Thyroid gland (tissue), 4 donors: Measurements from ENCODE around the gene HCST. TPM values are rescaled to one million over a fixed set of nuclear protein-coding genes. Genes with fewer than 3 reads are reported as not detected.

Experiments
- DNase-seq, 2 donors: peaks; one replicate each; pipeline ENCODE4 v3.0.0-alpha.2; 2019
- H3K27ac ChIP-seq, 3 donors: fragments of 200-600 bp; sonication (generic); 1 replicate in 2 of 3; 2 replicates in 1 of 3; pipeline ENCODE4 v1.5.1; 2016 to 2019; ENCODE audit warnings: mild to moderate bottlenecking in 1 of 3, moderate library complexity in 1 of 3
- H3K27me3 ChIP-seq: fragments of 200-600 bp; sonication (generic); one replicate; pipeline ENCODE4 v1.5.1; 2019
- H3K36me3 ChIP-seq, 2 donors: fragments of 200-600 bp; sonication (generic); one replicate each; pipeline ENCODE4 v1.5.1; 2016 to 2019
- H3K4me1 ChIP-seq, 2 donors: fragments of 200-600 bp; sonication (generic); one replicate each; pipeline ENCODE4 v1.5.1; 2017 to 2019
- H3K4me3 ChIP-seq, 3 donors: fragments of 200-600 bp; sonication (generic); replicated peaks in 1 of 3; 1 replicate in 2 of 3; 2 replicates in 1 of 3; pipeline ENCODE4 v1.5.1; 2016; ENCODE audit warnings: mild to moderate bottlenecking in 1 of 3
- H3K9me3 ChIP-seq: fragments of 200-600 bp; sonication (generic); one replicate; pipeline ENCODE4 v1.5.1; 2017
- CTCF ChIP-seq, 6 experiments: fragments of 200-600 bp in 3 of 6; fragments of 450-650 bp in 3 of 6; sonication (generic) in 3 of 6; IDR thresholded peaks; one replicate each; pipeline ENCODE4 v1.5.1; 2016 to 2019; ENCODE audit warnings: antibody characterized with exemption in 6 of 6, mild to moderate bottlenecking in 2 of 6, inconsistent platforms in 1 of 6, moderate library complexity in 1 of 6
- POLR2A ChIP-seq, 2 donors: fragments of 450-650 bp; IDR thresholded peaks; one replicate each; pipeline ENCODE4 v1.6.1; 2017; ENCODE audit warnings: antibody characterized with exemption in 2 of 2, mild to moderate bottlenecking in 2 of 2, moderate library complexity in 1 of 2
- WGBS, 2 donors: methylation state at CpG; one replicate each; pipeline ENCODE4 v1.1.5; 2017; 5-methylcytosine and 5-hydroxymethylcytosine counted together
- intact Hi-C: fragments of 100-400 bp; cut with DNase I; formaldehyde crosslinking; loops from one replicate; pipeline ENCODE4 v1.15.1; 2023
- total RNA-seq, 4 donors: library from RNA; depleted of rRNA; stranded (reverse); fragments of >200 nt; gene quantifications; one replicate each; pipeline ENCODE4 v1.2.3, GENCODE V29; 2016

HCST gene
- total RNA-seq, 4 donors from 2014 or later: 1.4 to 4.4 TPM; not detected in 2

GRCh38 chr19:35903550-35904179 lies 1.3 kb downstream of the HCST start:
- no peaks in the 10 kb centered on the region for H3K9me3 ChIP-seq
- intact Hi-C loops: no loop called here
- DNase-seq: peak; percentile 80 to 81
- no peaks in the 10 kb centered on the region for H3K36me3 ChIP-seq
- TF ChIP-seq POLR2A (IDR thresholded peaks at IDR 0.05) (peak in 1 of 2 donors; percentile 19), CTCF (IDR thresholded peaks at IDR 0.05) (no peak)
- WGBS, 2 donors: 1 to 2% methylated on average over 11 to 22 of the region's 24 CpGs
- peaks cover 0 to 21% of the 10 kb centered on the region in 2 donors for H3K4me1 ChIP-seq
- H3K4me3 ChIP-seq: no peak overlapping the region
- H3K27ac ChIP-seq: peak overlapping the region in 2 of 3 donors; percentile 30 to 39
- H3K27me3 ChIP-seq: no peaks in the 10 kb centered on the region

- H3K36me3 ChIP-seq: no peaks in the 10 kb centered on the region
- 89% methylated on average over 9 to 10 of the region's 10 CpGs for WGBS, 2 donors
- TF ChIP-seq CTCF (IDR thresholded peaks at IDR 0.05): no peak
- no peak for TF ChIP-seq POLR2A (IDR thresholded peaks at IDR 0.05)
- no peak overlapping the region for H3K27ac ChIP-seq
- no peak overlapping the region for H3K4me3 ChIP-seq
- intact Hi-C loops: no loop called here
- no peak for DNase-seq
- no peaks in the 10 kb centered on the region for H3K27me3 ChIP-seq
- H3K4me1 ChIP-seq: peaks cover 0 to 21% of the 10 kb centered on the region in 2 donors
- H3K9me3 ChIP-seq: no peaks in the 10 kb centered on the region
Observed at GRCh38 chr19:35904311-35905068, 2.2 kb downstream of the HCST start.

- H3K36me3 ChIP-seq: no peaks in the 10 kb centered on the region
- H3K9me3 ChIP-seq: no peaks in the 10 kb centered on the region
- H3K4me1 ChIP-seq: peaks cover 0 to 21% of the 10 kb centered on the region in 2 donors
- no peak overlapping the region for H3K4me3 ChIP-seq
- intact Hi-C loops: no loop called here
- no peaks in the 10 kb centered on the region for H3K27me3 ChIP-seq
- DNase-seq: no peak
- 81 to 82% methylated on average over 6 of the region's 6 CpGs for WGBS, 2 donors
- H3K27ac ChIP-seq: peak overlapping the region in 1 of 3 donors; percentile 70
- TF ChIP-seq CTCF (IDR thresholded peaks at IDR 0.05): no peak
- no peak for TF ChIP-seq POLR2A (IDR thresholded peaks at IDR 0.05)
Observed at GRCh38 chr19:35905178-35905727, 2.9 kb downstream of the HCST start.

- no peaks in the 10 kb centered on the region for H3K36me3 ChIP-seq
- no peak for DNase-seq
- TF ChIP-seq POLR2A (IDR thresholded peaks at IDR 0.05): no peak
- no peak for TF ChIP-seq CTCF (IDR thresholded peaks at IDR 0.05)
- H3K4me1 ChIP-seq: peaks cover 0 to 26% of the 10 kb centered on the region in 2 donors
- H3K27ac ChIP-seq: peak overlapping the region in 2 of 3 donors; percentile 56 to 70
- WGBS, 2 donors: 59 to 68% methylated on average over 7 to 12 of the region's 12 CpGs
- intact Hi-C loops: no loop called here
- no peak overlapping the region for H3K4me3 ChIP-seq
- no peaks in the 10 kb centered on the region for H3K27me3 ChIP-seq
- H3K9me3 ChIP-seq: no peaks in the 10 kb centered on the region
Observed at GRCh38 chr19:35907377-35907745, 5.0 kb downstream of the HCST start.

GRCh38 chr19:35908010-35908441 lies 5.7 kb downstream of the HCST start, which contains the start of gene TYROBP:
Gene TYROBP (minus strand): TSS chr19:35908295. CDS start chr19:35908228, 67 bp downstream.
- intact Hi-C loops: no loop called here
- no peak for TF ChIP-seq CTCF (IDR thresholded peaks at IDR 0.05)
- TF ChIP-seq POLR2A (IDR thresholded peaks at IDR 0.05): no peak
- 70 to 87% methylated on average over 9 of the region's 9 CpGs for WGBS, 2 donors

More at GRCh38 chr19:35908010-35908441, 5.7 kb downstream of the HCST start, which contains the start of gene TYROBP:
- H3K9me3 ChIP-seq: no peaks in the 10 kb centered on the region
- H3K4me1 ChIP-seq: peaks cover 0 to 30% of the 10 kb centered on the region in 2 donors
- H3K36me3 ChIP-seq: no peaks in the 10 kb centered on the region
- H3K27me3 ChIP-seq: no peaks in the 10 kb centered on the region
- DNase-seq: no peak
- no peak within 1 kb of the TSS for H3K4me3 ChIP-seq
- peak within 1 kb of the TSS in 2 of 3 donors; percentile 56 to 70 for H3K27ac ChIP-seq
